Ovary (tissue), 1 donor: ENCODE data around the gene MON1A.

Experiments
- EP300 ChIP-seq: sonication (generic); formaldehyde crosslinking; IDR thresholded peaks from one replicate; pipeline ENCODE4 v1.6.1; 2017; ENCODE audit warnings: antibody characterized with exemption
- POLR2A ChIP-seq: fragments of 450-650 bp; IDR thresholded peaks from one replicate; pipeline ENCODE4 v1.6.1; 2017; ENCODE audit warnings: antibody characterized with exemption, mild to moderate bottlenecking, moderate library complexity

- no peak for TF ChIP-seq EP300
- TF ChIP-seq POLR2A: no peak
Measured at GRCh38 chr3:49876567-49876966, 53.0 kb downstream of the MON1A start.
